Central memory CD8-positive, alpha-beta T cell (primary cell): Measurements from ENCODE around the gene IFI16.

Experiments
- ATAC-seq: fragments of 150-1000 bp; cut with Tn5 transposase; replicated peaks from 2 replicates; pipeline ENCODE4 v1.10.0; 2022; ENCODE audit warnings: mild to moderate bottlenecking, moderate FRiP score, moderate number of reproducible peaks; ENCODE audit not compliant: poor library complexity, severe bottlenecking; ENCODE audit errors: extremely low read depth
- DNase-seq, 2 donors: peaks; one replicate each; pipeline ENCODE4 v3.0.0; 2021; ENCODE audit warnings: low spot score in 2 of 2
- H3K27ac Mint-ChIP-seq: one replicate; pipeline ENCODE4 v1.8.0; 2022; ENCODE audit warnings: low read depth, mild to moderate bottlenecking, moderate library complexity, mixed read lengths
- H3K27me3 Mint-ChIP-seq: one replicate; pipeline ENCODE4 v1.8.0; 2022; ENCODE audit warnings: mixed read lengths
- H3K36me3 Mint-ChIP-seq: one replicate; pipeline ENCODE4 v1.8.0; 2022; ENCODE audit warnings: mild to moderate bottlenecking, moderate library complexity, mixed read lengths; ENCODE audit not compliant: insufficient read depth
- H3K4me1 Mint-ChIP-seq: one replicate; pipeline ENCODE4 v1.8.0; 2022; ENCODE audit warnings: mixed read lengths
- H3K4me3 Mint-ChIP-seq: one replicate; pipeline ENCODE4 v1.8.0; 2022; ENCODE audit warnings: mild to moderate bottlenecking, moderate library complexity, mixed read lengths
- H3K9me3 Mint-ChIP-seq: one replicate; pipeline ENCODE4 v1.8.0; 2022; ENCODE audit warnings: mixed read lengths

The IFI16 gene

GRCh38 chr1:159009704-159010361 lies at the start of gene IFI16:
IFI16 (plus strand) TSS chr1:159009907; CDS start chr1:159014681, 4,774 bp downstream.
- DNase-seq (peak in 1 of 2 donors; percentile 43), ATAC-seq (peak; percentile 59)
- Mint-ChIP-seq H3K36me3 (peaks cover 27% of the 10 kb centered on the region), H3K27me3 (no peaks in the 10 kb centered on the region), H3K27ac (peak within 1 kb of the TSS; percentile 87), H3K4me3 (peak within 1 kb of the TSS; percentile 92), H3K9me3 (no peaks in the 10 kb centered on the region), H3K4me1 (peaks cover 76% of the 10 kb centered on the region)

GRCh38 chr1:158961178-158961577 lies 48.5 kb upstream of the IFI16 start:
- no peak for ATAC-seq
- Mint-ChIP-seq H3K27ac (peak overlapping the region; percentile 7), H3K36me3 (peaks cover 19% of the 10 kb centered on the region), H3K4me1 (peaks cover 48% of the 10 kb centered on the region), H3K4me3 (no peak overlapping the region), H3K9me3 (peaks cover 9% of the 10 kb centered on the region), H3K27me3 (no peaks in the 10 kb centered on the region)
- no peak for DNase-seq

DNA sequence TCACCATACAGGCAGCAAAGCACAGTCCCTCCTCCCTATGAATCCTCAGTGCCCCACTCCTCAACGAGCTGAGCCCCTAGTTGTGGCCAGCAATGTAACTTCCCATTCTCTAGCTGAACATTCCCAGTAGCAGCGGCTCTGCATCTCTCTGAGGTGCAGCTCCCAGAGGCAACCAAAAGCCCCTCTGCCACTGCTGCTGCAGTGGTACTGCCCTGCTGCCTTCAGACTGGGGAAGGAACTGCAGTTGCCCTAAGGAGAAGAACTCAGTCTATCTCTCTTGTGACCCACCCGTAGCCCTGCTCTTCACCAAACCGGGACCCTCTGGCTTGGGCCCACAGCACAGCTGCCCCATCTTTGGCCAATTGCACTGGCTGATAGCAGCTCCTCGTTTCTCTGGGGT lies 46.7 kb upstream of the IFI16 start:
- Mint-ChIP-seq H3K27me3 (no peaks in the 10 kb centered on the region), H3K9me3 (peaks cover 15% of the 10 kb centered on the region), H3K27ac (peak overlapping the region; percentile 32), H3K4me3 (no peak overlapping the region), H3K4me1 (peaks cover 58% of the 10 kb centered on the region), H3K36me3 (peaks cover 19% of the 10 kb centered on the region)
- DNase-seq, result no peak
- ATAC-seq, result no peak

DNA sequence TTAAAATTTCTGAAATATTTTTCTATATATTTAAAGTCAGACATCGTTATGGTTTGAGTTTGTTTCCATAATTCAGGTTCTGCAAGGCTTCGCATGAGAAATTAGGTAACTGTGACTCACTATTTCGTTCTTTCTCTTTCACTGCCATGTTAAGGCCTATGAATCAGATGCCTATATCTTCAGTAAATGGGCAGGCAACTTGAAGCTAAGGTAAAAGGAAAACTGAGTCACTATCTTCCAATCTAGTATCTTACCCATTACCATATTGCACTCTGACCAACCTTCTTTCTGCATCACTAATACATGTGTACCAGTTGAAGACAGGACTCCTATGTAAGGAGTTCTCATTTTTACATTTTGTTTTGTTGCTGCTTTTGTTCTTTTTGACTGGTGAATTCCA lies 40.5 kb upstream of the IFI16 start:
- Mint-ChIP-seq H3K27me3 (no peaks in the 10 kb centered on the region), H3K4me1 (peaks cover 54% of the 10 kb centered on the region), H3K4me3 (no peak overlapping the region), H3K36me3 (peaks cover 14% of the 10 kb centered on the region), H3K9me3 (peaks cover 26% of the 10 kb centered on the region), H3K27ac (peak overlapping the region; percentile 30)
- ATAC-seq, result no peak
- DNase-seq, result no peak

DNA sequence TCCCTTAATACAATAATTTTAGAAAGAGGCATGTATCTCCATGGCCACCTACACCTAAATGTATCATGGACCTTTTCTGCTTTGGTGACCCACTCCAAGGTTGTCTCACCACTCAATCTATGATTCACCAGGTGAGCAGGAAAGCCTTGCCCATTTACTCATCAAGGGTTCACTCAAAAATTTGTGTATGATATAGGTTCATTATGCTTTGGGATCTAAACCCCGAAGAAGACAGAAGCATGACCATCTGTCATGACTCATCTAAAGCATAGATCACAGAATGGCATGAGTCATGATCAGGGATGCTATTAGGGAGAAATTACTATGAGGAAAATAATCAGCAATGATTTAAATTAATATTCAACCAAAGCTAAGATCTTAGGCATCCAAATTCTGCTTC lies 39.9 kb upstream of the IFI16 start:
- Mint-ChIP-seq H3K27me3 (no peaks in the 10 kb centered on the region), H3K4me1 (peaks cover 54% of the 10 kb centered on the region), H3K27ac (peak overlapping the region; percentile 30), H3K9me3 (peaks cover 22% of the 10 kb centered on the region), H3K4me3 (no peak overlapping the region), H3K36me3 (peaks cover 18% of the 10 kb centered on the region)
- ATAC-seq (no peak), DNase-seq (no peak)

- DNase-seq (no peak), ATAC-seq (no peak)
- peaks cover 11% of the 10 kb centered on the region for H3K9me3 Mint-ChIP-seq
- H3K27me3 Mint-ChIP-seq, result no peaks in the 10 kb centered on the region
- peaks cover 28% of the 10 kb centered on the region for H3K36me3 Mint-ChIP-seq
- H3K27ac Mint-ChIP-seq, result peak overlapping the region; percentile 75
- peaks cover 49% of the 10 kb centered on the region for H3K4me1 Mint-ChIP-seq
- H3K4me3 Mint-ChIP-seq, result no peak overlapping the region
Observed at GRCh38 chr1:158972841-158973240, 36.9 kb upstream of the IFI16 start.

DNA sequence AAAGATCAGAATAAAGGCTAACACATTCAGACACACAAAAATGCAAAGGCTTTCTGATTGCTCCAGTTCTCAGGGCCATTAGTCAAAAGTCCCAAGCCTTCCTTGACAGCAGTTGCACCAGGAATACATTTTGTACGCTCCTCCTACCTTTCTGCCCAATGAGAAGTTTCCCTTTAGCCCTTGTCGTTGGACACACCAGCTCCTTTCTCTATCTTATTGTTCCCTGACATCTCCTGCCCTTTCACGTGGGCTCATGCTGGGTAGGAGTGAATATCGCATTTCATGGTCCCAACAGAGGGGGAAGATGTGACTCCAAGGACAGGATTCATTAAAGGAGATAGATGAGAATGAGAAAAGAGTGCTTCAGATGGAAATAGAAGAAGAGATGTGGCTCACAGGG lies 33.5 kb upstream of the IFI16 start:
- H3K27ac Mint-ChIP-seq, result no peak overlapping the region
- no peaks in the 10 kb centered on the region for H3K9me3 Mint-ChIP-seq
- no peak for ATAC-seq

GRCh38 chr1:158978730-158979129 lies 31.0 kb upstream of the IFI16 start:
- ATAC-seq (peak; percentile 99), DNase-seq (peak in 1 of 2 donors; percentile 25)
- peak overlapping the region; percentile 61 for H3K27ac Mint-ChIP-seq
- peak overlapping the region; percentile 12 for H3K4me3 Mint-ChIP-seq
- no peaks in the 10 kb centered on the region for H3K27me3 Mint-ChIP-seq
- peaks cover 20% of the 10 kb centered on the region for H3K36me3 Mint-ChIP-seq
- H3K9me3 Mint-ChIP-seq, result peaks cover 5% of the 10 kb centered on the region
- peaks cover 68% of the 10 kb centered on the region for H3K4me1 Mint-ChIP-seq

More for the DNA sequence above, 33.5 kb upstream of the IFI16 start:
- Mint-ChIP-seq H3K27me3 (no peaks in the 10 kb centered on the region), H3K36me3 (peaks cover 26% of the 10 kb centered on the region), H3K4me1 (peaks cover 63% of the 10 kb centered on the region), H3K4me3 (no peak overlapping the region)
- no peak for DNase-seq

GRCh38 chr1:158979229-158979628 lies 30.5 kb upstream of the IFI16 start:
- peak overlapping the region; percentile 12 for H3K4me3 Mint-ChIP-seq
- H3K27me3 Mint-ChIP-seq, result no peaks in the 10 kb centered on the region
- H3K4me1 Mint-ChIP-seq, result peaks cover 68% of the 10 kb centered on the region
- no peak for ATAC-seq
- H3K36me3 Mint-ChIP-seq, result peaks cover 20% of the 10 kb centered on the region
- peak overlapping the region; percentile 61 for H3K27ac Mint-ChIP-seq
- peaks cover 5% of the 10 kb centered on the region for H3K9me3 Mint-ChIP-seq
- DNase-seq, result no peak

GRCh38 chr1:158983235-158983634 lies 26.5 kb upstream of the IFI16 start:
- peaks cover 74% of the 10 kb centered on the region for H3K4me1 Mint-ChIP-seq
- peaks cover 9% of the 10 kb centered on the region for H3K9me3 Mint-ChIP-seq
- no peaks in the 10 kb centered on the region for H3K27me3 Mint-ChIP-seq
- DNase-seq, result no peak
- H3K27ac Mint-ChIP-seq, result no peak overlapping the region
- ATAC-seq, result no peak
- no peak overlapping the region for H3K4me3 Mint-ChIP-seq
- H3K36me3 Mint-ChIP-seq, result peaks cover 12% of the 10 kb centered on the region

- no peak for ATAC-seq
- H3K27ac Mint-ChIP-seq, result peak overlapping the region; percentile 51
- H3K9me3 Mint-ChIP-seq, result peaks cover 9% of the 10 kb centered on the region
Observed at GRCh38 chr1:158984386-158984785, 25.3 kb upstream of the IFI16 start.

DNA sequence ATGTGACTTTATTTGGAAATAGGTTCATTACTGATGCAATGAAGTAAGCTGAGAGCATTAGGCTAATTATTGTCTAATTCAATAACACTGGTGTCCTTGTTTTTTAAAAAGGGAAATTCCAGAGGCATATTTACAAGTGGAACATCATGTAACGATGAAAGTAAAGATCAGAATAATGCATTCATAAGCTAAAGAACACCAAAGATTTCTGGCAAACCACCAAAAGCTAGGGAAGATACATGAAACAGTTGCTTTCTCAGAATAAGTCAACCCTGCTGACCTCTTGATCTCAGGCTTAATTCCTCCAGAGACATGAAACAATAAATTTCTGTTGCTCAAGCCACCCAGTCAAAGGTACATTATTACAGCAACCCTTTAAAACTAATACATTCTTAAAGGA lies 20.3 kb upstream of the IFI16 start:
- peaks cover 26% of the 10 kb centered on the region for H3K36me3 Mint-ChIP-seq
- H3K4me1 Mint-ChIP-seq, result peaks cover 43% of the 10 kb centered on the region
- DNase-seq (no peak), ATAC-seq (no peak)
- no peak overlapping the region for H3K4me3 Mint-ChIP-seq
- H3K9me3 Mint-ChIP-seq, result peaks cover 8% of the 10 kb centered on the region
- peak overlapping the region; percentile 19 for H3K27ac Mint-ChIP-seq
- H3K27me3 Mint-ChIP-seq, result no peaks in the 10 kb centered on the region

More at GRCh38 chr1:158984386-158984785, 25.3 kb upstream of the IFI16 start:
- peaks cover 75% of the 10 kb centered on the region for H3K4me1 Mint-ChIP-seq
- no peak for DNase-seq
- H3K4me3 Mint-ChIP-seq, result peak overlapping the region; percentile 41
- H3K27me3 Mint-ChIP-seq, result no peaks in the 10 kb centered on the region
- peaks cover 19% of the 10 kb centered on the region for H3K36me3 Mint-ChIP-seq

GRCh38 chr1:158992787-158993312 lies 16.9 kb upstream of the IFI16 start:
- Mint-ChIP-seq H3K4me1 (peaks cover 51% of the 10 kb centered on the region), H3K4me3 (no peak overlapping the region), H3K36me3 (peaks cover 23% of the 10 kb centered on the region), H3K27me3 (no peaks in the 10 kb centered on the region), H3K27ac (no peak overlapping the region), H3K9me3 (peaks cover 6% of the 10 kb centered on the region)
- no peak for DNase-seq
- ATAC-seq, result no peak
